GM12875 (cell line): ENCODE results near the gene NRIP3.
"Not testable (repeated sequence)": the region's sequence is repeated elsewhere in the genome, so short reads cannot be mapped to it uniquely, and the experiment has no call there.

ENCODE experiments used
- H3K4me3 ChIP-seq: one replicate; pipeline ENCODE4 v1.5.1; 2011; ENCODE audit warnings: low read depth, low read length, control low read depth
- CTCF ChIP-seq: IDR thresholded peaks from 2 replicates; pipeline ENCODE4 v1.5.1; 2011; ENCODE audit warnings: low read depth, mild to moderate bottlenecking, control low read depth, inconsistent platforms, low read length, moderate library complexity, borderline replicate concordance; ENCODE audit not compliant: insufficient read depth

NRIP3 gene

GRCh38 chr11:9016916-9017642, 13.3 kb upstream of the NRIP3 start:
- no peak for TF ChIP-seq CTCF
- H3K4me3 ChIP-seq = no peak overlapping the region

- peak; percentile 79 for TF ChIP-seq CTCF
- H3K4me3 ChIP-seq = no peak overlapping the region
These were observed 11.9 kb upstream of the NRIP3 start for GRCh38 chr11:9015677-9016076.

GRCh38 chr11:9014826-9015225, 11.0 kb upstream of the NRIP3 start:
- H3K4me3 ChIP-seq = no peak overlapping the region
- no peak for TF ChIP-seq CTCF

- no peak for TF ChIP-seq CTCF
- no peak overlapping the region for H3K4me3 ChIP-seq
These were observed 9.6 kb upstream of the NRIP3 start for GRCh38 chr11:9013373-9013772.

GRCh38 chr11:9009538-9009937, 5.7 kb upstream of the NRIP3 start:
- H3K4me3 ChIP-seq = not testable (repeated sequence)

- no peak for TF ChIP-seq CTCF
- no peak overlapping the region for H3K4me3 ChIP-seq
These were observed 4.9 kb upstream of the NRIP3 start for GRCh38 chr11:9008661-9009060.

- TF ChIP-seq CTCF = no peak
- H3K4me3 ChIP-seq = no peak overlapping the region
These were observed 4.3 kb upstream of the NRIP3 start for GRCh38 chr11:9008011-9008550.

- no peak overlapping the region for H3K4me3 ChIP-seq
- no peak for TF ChIP-seq CTCF
These were observed 1.3 kb upstream of the NRIP3 start for GRCh38 chr11:9005087-9005486.
